HuH-7 (cell line): Measurements from ENCODE around the gene CATSPER1.
A peak's percentile ranks its signal among the peaks of the same experiment; 100 is the strongest.

Source experiments
- DNase-seq: peaks from one replicate; pipeline ENCODE4 v3.0.0; 2011; ENCODE audit warnings: low spot score

The CATSPER1 gene

DNA sequence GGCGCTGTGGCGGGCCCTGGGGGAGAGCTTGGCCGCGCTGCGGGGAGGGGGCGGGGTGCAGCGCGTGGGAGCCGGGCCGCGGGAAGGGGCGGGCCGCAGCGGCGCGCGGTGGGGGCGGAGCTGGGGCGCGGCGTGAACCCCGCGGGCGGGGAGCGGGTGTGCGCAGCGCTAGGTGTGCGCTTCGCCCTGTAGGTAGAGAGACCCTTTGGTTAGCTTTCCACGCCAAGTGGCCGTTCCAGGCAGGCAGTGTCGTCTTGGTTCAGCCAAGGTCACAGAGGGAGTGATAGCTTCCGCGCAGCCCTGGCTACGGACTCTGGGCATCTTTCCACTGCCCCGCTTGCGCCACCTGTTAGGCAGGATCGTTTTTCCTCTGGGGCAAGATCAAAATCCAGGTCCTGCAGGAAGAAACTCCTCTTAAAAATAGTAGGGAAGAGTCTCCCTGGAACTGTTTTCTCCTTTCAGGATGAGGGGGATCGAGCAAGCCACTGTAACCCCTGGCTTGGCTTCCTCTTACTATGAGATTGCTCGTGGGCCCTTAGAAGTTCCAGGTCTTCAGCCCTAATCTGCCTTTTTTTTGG lies 23.5 kb downstream of the CATSPER1 start:
- peak; percentile 55 for DNase-seq

DNA sequence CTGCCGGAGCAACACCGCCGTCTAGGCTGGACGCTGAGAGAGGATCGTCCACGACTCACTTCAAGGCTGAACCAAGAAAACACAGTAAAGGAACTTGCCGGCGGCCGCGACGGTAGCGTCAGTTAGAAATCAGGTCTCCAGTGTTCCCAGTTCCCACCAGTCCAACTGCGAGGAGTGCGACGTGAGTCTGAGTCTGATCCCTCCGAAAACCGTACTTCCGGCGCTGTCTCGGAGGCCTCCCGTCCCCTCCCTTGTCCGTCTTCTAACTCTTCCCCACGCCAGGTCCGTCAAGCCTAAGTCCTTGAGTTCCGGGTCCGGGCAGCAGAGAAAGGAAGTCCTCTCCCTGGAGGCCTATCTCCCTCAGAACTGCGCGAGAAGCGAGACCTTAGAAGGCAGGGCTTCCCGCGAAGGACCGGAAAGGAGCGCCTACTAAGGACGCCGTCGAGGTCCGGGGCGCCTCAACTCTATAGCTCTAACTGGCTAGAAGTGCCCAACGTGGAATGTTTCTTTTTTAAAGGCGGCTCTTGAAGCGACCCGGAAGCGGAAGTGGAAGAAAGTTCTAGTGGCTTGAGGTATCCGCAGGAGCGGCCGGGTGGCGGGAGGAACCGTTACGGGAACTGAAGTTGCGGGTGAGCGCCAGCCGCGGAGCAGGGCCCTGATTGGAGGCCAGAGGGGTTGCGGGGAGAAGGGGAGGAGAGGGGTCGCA lies 24.2 kb downstream of the CATSPER1 start, which contains the start of the genes BANF1 and EIF1AD:
Gene BANF1, plus strand, starts transcription at position 562 of the 706 bp plus-strand sequence. CDS start 748 bp downstream, outside the sequence.
Gene EIF1AD, minus strand, starts transcription at position 216 of the 706 bp plus-strand sequence. CDS start 1,768 bp downstream, outside the sequence.
- DNase-seq: peak; percentile 77

DNA sequence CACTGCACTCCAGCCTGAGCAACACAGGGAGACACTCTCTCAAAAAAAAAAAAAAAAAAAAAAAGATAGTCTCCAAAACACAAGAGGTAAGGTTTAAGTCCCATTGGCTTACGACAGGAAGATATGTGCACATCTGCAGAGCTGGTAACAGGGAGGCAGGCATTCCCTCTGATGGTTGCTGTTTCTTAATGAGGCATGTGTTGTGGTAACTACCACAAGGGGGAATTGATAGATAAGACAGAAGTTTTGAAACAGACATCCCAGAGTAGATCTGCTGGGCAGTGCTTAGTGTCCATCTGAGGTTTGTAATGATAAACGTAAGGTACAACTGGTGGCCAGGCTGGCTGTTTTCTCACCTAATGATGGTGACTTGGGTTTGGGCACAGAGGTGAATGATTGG lies 29.0 kb downstream of the CATSPER1 start:
- no peak for DNase-seq

DNA sequence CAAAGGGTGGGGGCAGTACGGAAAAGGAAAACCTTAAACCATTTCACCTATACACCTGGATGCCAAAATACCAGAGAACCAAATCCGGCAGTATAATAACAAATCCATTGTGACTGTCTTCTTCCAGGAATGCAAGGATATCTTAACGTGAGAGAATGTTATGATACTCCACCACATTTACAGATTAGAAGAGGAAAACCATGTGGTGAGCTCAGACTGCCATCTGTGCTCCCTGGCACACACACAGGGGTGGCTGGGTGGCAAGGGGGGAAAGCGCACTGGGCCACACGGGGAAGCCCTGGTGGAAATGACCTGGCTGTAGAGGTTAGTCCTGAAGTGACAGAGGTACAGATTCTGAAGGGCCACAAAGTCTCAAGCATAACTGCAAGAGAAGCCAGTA lies 34.2 kb downstream of the CATSPER1 start:
- DNase-seq: no peak

DNA sequence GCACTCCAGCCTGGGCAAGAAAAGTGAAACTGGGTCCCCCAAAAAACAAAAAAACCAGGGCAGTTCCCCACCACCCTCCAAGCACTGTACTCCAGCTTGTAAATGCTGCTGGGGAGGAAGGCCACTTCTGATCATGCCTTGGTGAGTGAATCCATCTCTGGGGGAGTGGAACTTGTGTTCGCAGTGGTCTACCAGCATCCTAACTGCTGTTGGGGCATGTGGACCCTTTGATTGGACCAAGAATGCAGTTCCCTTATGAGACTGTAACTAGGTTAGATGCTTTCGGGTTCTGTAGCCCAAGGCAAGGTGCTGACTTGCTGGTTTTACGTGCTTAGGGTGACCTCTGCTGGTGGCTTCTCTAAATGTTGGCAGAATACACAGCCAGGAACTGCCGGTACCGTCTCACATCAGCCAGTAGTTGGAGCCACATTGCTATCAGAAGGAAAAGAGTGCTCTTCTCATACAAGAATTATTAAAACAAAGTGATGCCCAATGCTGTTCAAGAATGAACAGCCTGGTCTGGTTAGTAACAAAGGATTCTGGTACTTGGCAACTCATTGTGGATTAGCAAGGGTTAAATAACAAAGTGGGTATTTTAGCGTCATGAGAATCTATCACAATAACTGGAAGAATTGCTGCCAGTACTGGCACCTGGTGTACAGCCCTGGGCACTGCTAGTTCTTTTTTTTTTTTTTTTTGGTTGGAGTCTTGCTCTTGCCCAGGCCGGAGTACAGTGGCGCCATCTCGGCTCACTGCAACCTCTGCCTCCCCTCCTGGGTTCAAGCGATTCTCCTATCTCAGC lies 37.3 kb downstream of the CATSPER1 start:
- DNase-seq: peak; percentile 77

DNA sequence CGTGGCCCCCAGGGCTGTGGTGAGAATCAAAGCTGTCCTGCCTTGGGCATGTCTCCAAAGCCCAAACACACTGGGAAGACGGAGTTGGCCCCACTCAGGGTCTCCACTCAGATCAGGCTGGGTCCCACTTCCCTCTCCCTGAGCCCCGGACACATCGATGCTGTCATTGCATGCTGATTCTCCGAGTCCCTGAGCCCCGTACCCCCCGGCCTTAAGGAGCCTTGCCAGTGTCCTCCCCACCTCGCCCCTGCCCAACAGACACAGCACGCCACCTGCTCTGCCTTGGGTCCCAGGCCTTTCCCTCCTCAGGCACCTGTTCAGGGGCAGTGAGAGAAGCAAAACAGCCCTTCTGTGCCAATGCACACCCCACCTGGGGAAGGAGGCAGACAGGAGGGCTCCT lies 38.9 kb downstream of the CATSPER1 start:
- no peak for DNase-seq

DNA sequence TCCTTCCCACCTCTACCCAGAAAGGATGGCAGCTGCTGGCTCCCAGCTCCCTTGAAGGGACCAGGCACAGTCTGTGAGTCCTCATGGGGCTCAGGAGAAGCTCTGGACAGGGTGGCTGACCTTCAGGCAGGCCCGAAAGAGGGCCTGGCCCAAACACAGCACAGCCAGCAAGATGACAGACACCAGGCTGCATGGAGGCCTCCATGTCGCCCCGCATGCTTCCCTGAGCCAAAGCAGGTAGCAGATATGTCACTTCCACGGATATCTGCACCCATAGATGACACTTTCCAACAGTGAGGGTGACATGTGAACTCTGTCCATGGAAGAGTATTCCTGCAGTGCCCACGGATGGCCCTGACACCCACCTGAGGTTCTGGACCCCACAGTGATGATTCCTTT lies 42.7 kb downstream of the CATSPER1 start:
- DNase-seq: no peak

DNA sequence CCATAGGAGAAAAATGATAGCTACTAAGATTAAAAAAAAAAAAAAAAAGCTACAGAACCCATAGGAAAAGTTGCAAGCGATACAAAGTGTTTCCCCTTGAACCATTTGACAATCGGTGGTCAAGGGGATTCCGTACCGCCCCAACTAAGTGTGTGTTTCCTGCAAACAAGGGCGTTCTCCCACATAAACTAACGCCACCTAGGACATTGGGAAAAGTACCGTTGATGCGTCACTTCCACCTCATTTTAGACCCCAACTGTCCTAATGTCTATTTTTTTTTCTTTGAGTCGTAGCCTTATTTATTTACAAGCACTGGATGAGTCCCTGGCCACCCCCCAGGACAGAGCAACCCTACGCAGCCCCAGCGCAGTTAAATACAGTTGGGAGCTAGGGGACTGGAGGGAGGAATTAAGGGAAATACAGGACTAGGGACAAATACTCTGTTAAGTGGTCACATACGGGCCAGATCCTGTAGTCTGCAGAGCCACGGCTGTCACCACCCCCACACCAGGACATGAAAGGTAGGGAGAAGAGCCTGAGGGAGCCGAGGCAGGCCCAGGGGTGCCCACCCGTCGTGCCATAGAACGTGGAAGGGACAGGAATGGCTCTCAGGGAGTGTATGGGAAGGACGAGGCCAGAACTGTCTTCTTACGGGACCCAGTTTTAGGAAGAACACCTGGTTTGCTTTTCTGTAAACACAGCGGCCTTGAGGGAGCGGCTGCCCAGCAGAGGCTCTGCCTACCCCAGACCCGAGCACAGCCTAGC lies 43.3 kb downstream of the CATSPER1 start:
- DNase-seq: no peak

DNA sequence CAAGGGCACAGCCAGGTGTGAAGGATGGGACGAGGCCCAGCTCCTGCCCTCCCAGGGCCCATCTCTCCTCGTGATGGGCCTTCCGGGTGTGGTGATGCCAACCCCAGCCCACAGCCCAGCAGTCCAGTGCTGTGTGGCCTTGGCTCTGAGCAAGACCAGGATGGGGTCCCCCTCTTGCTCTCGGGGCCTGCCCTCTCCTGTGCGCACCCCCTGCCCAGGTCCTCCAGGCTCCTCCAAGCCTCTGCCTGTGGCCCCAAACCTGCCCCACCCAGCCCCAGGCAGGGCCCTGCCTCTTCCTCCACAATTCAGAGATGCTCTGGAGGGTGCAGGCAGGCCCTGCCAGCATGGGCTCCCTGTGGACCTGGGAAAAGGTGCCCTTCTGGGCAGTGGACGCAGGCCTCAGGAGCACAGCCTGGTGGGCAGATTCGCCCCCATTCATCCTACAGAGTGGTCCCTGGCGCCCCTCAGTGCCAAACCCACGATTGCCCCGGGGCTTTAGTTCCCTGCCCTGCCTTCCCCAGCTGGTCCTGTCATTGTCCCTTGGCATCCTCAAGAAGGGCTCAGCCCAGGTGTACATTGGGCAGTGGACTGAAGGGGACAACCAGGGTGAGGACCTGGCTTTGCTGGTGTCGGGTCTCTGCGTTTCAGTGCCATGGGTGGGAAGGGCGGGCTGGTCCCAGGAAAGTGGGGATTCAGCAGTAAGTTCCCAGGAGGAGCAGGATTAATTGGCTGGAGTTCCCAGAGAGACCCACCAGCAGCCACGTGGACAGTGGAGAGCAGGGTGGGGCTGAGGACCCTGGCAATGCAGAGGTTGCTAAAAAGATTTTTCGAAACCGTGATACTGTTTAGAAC lies 44.1 kb downstream of the CATSPER1 start:
- DNase-seq: no peak

DNA sequence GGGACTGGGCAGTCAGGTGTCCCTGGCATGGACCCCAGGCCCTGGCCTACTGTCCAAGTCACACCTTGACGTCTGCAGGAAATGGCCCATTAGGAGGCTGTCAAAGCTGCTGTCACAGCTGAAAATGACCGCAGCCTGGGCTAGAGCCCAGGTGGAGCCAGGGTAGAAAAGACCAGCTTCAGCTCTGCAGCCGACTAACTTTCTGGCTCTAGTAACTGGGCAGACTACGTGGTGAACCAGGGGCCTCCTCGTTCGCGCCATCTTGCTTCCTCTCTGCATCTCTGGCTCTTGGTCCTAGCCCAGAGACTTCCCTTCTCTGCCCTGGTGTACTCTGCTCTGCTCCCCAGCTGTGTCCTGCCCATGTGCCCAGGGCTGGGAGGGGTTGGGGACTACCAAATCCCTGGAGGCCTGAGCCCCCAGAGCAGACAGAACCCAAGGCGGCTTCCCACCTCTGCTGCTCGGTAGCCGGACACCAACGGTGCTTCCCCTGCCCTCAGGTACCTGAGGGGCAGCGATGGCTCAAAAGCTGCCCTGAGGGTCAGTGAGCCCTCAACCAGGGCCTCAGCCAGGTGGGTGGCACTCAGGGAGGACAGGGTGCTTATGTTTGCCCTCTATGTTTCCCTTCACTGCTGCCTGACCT lies 45.1 kb downstream of the CATSPER1 start:
- DNase-seq: no peak

DNA sequence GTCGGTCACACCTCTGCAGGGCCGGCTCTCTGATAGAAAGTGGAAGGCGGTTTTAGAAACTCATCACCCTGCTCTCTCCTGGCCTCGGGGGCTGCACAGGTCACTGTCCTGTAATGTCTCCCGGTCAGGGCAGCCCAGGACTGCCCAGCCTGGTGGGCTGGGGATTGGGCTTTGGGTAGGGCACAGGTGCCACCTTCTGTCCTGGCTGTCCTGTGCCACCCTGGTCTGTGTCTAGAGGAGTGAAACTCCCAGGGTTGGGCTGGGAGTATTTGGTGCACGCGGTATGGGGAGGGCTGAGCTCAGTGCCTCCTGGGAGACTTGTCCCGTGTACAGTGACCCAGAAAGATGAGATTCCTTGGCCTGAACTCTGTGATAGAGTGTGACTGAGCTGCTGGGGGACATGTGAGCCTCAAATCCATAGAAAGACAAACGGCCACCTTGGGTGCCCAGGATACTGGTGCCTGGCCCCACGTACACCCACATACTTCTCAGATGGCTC lies 47.0 kb downstream of the CATSPER1 start:
- no peak for DNase-seq

DNA sequence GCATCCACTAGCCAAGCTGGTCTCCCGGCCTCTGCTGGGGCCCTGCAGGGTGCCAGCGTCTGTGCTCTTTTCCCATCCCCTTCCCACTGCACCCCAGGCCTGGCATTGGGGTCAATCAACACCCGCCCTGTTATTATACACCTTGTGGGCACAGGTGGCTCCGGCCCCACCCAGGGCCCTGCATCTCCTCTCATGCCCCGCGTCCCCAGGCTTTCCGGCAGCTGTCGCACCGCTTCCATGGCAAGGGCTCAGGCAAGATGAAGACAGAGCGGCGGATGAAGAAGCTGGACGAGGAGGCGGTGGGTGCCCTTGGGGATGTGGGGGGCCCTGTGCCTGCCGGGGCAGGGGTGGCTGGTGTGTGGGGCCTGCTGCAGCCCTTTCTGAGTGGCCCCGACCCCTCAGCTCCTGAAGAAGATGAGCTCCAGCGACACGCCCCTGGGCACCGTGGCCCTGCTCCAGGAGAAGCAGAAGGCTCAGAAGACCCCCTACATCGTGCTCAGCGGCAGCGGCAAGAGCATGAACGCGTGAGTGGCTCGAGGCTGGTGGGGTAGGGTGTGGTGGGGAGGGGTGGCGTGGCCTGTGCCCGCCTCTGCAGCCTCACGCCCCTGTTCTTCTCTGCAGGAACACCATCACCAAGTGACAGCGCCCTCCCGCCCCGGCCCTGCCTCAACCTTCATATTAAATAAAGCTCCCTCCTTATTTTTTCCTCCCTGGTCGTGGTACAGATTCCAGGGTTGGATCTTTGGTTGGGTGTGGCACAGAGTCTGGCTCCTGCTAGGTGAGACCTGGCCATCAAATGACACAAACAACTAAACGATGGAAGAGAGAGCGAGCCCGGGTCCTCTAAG lies 47.7 kb downstream of the CATSPER1 start:
- no peak for DNase-seq

DNA sequence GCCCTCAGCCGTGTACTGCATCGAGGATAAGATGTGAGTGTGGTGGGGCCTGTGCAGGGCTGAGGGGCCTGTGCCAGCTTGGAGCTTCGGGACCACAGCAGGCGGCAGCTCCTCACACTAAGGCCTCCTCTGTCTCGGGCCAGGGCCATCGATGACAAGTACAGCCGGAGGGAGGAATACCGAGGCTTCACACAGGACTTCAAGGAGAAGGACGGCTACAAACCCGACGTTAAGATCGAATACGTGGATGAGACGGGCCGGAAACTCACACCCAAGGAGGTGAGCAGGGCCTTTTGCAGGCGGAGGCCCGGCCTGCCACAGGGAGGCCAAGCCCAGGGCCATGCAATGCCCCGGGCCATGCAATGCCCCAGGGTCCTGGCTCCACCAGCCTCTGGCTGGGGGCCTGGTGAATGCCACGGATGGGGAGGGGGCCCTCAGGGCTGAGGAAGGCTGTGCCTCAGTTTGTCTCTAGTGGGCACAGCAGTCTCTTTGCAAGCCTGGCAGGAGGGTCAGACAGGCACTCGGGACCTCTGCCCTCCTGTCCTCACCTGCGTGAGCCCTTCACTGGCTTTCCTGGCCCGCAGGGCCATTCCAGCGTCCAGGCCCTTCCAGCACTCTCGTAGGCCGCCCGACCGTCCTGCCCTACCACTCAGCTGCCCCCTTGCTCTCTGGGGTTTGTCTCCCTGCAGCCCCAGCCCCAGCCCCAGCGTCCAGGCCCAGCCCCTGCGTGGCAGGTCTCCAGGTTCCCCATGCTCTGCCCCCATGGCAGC lies 48.5 kb downstream of the CATSPER1 start:
- no peak for DNase-seq

DNA sequence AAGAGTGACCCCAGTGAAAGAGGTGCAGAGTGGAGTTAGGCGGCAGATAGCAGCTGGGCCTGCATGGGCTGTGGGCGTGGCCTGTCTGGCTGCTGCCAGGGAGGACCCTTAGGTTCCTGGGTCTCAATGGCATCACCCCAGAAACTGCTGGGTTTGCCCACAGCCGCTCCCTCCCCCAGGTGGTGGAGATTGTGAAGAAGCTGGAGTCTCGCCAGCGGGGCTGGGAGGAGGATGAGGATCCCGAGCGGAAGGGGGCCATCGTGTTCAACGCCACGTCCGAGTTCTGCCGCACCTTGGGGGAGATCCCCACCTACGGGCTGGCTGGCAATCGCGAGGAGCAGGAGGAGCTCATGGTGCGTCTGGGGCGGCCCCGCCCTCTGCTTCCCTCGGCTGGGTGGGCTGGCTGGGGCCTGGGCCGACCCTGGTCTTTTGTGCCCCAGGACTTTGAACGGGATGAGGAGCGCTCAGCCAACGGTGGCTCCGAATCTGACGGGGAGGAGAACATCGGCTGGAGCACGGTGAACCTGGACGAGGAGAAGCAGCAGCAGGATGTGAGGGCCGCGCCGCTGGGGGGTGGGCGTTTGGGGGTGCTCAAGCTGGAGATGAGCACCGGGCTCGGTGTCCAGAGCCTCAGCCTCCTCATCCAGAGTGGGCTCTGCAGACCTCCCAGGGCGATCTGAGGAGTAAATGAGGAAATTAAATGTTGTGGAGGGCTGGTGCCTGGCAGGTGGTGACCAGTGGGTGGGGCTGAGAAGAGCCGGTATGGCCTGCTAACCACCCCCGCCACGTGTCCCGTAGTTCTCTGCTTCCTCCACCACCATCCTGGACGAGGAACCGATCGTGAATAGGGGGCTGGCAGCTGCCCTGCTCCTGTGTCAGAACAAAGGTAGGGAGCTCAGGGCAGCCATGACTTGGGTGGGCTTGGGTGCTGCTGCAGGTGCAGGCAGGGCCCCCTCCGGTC lies 49.8 kb downstream of the CATSPER1 start:
- no peak for DNase-seq

DNA sequence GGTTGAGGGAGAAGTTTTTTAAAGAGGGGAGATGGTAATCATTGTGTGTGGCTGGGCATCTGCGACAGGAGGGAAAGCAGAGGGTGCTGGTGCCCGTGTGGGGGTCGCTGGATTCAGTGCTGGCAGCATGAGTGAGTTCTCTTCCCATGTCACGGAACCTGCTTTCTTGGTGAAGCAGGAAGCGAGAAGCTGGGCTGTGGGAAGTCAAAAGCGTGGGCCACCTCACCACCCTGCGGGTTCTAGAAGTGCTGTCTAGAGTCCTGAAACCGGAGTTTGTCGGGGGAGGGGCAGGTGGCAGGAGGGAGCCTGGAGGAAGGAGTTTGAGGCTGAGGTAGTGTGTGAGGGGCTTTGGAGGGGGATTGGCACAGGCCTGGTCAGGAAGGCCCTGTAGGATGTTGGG lies 50.5 kb downstream of the CATSPER1 start:
- DNase-seq: no peak

DNA sequence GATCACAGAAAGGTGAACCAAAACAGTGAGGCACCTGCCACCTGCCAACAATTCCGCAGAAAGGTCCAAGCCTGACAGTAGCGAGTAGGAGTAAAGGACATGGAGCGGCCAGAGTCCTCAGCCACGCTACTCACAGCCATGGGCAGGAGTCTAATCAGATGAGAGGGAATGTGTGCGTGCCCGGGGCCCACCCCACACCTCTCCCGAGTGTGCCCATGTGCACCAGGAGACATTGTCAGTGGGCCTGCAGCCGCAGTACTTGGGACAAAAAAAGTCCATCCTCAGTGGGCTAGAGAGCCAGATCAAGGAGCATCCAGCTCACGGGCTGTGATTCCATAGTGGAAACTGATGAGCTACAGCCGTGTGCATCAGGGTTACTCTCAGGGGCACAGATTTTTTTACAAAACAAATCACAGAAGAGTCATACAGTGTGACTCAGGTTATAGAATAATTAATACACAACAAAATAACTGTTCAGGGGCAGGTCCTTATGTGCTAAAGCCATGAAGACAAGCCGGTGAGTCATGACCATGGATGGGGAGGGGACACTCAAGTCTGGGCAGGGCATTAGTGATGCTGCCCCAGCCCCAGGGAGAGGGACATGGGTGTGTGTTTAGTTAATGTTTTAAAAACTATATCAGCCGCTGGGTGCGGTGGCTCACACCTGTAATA lies 52.7 kb downstream of the CATSPER1 start:
- no peak for DNase-seq

DNA sequence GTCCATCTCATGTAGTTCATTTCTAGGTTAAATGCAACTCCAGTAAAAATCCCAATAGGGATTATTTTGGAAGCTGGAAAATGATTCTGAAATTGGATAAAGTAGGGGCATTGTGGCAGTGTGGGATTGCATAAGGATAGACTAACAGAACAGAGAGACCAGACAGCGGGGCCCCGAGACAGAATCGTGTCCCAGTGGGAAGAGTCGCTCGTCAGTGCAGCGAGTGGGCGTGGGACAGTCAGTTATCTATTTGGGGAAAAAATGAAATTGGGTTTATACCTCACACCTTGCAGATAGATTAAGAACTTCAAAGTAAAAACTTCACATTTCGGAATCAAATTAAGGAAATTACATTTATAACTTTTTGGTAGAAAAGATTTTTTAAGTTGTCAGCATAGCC lies 54.2 kb downstream of the CATSPER1 start:
- no peak for DNase-seq
